Endodermal cell (in vitro differentiated cells): Measurements from ENCODE around the gene CSTF2T. TPM values are rescaled to one million over a fixed set of nuclear protein-coding genes. Genes with fewer than 3 reads are reported as not detected.
A peak's percentile ranks its signal among the peaks of the same experiment; 100 is the strongest.

Experiments
- DNase-seq: peaks from one replicate; pipeline ENCODE4 v3.0.0-alpha.2; 2017
- H3K27ac ChIP-seq: 2 replicates; pipeline ENCODE4 v1.5.1; 2013; ENCODE audit warnings: mild to moderate bottlenecking, low read depth, low read length, moderate library complexity
- H3K27me3 ChIP-seq: 2 replicates; pipeline ENCODE4 v1.6.1; 2013; ENCODE audit warnings: mild to moderate bottlenecking, low read length, moderate library complexity; ENCODE audit not compliant: insufficient read depth, control insufficient read depth, poor library complexity, severe bottlenecking
- H3K36me3 ChIP-seq: 2 replicates; pipeline ENCODE4 v1.7.0; 2013; ENCODE audit warnings: mild to moderate bottlenecking, low read length, moderate library complexity; ENCODE audit not compliant: control insufficient read depth, insufficient read depth
- H3K4me1 ChIP-seq: one replicate; pipeline ENCODE4 v1.7.0; 2013; ENCODE audit warnings: low read length; ENCODE audit not compliant: control insufficient read depth, insufficient read depth
- H3K4me3 ChIP-seq: 2 replicates; pipeline ENCODE4 v1.5.1; 2013; ENCODE audit warnings: mild to moderate bottlenecking, low read length, moderate library complexity
- H3K9ac ChIP-seq: 2 replicates; pipeline ENCODE4 v1.6.1; 2013; ENCODE audit warnings: mild to moderate bottlenecking, low read length, moderate library complexity; ENCODE audit not compliant: poor library complexity, severe bottlenecking; ENCODE audit errors: extremely low read depth
- H3K9me3 ChIP-seq: 2 replicates; pipeline ENCODE4 v1.6.1; 2013; ENCODE audit warnings: mild to moderate bottlenecking, low read length, moderate library complexity; ENCODE audit not compliant: control insufficient read depth
- H3K27ac Mint-ChIP-seq: 2 replicates; pipeline ENCODE4 v1.8.0; 2020; ENCODE audit warnings: mixed read lengths
- H3K27me3 Mint-ChIP-seq: 2 replicates; pipeline ENCODE4 v1.8.0; 2021; ENCODE audit warnings: mild to moderate bottlenecking, mixed read lengths; ENCODE audit not compliant: insufficient read depth
- H3K36me3 Mint-ChIP-seq: 2 replicates; pipeline ENCODE4 v1.8.0; 2020; ENCODE audit warnings: low read depth, mixed read lengths
- H3K4me1 Mint-ChIP-seq: 2 replicates; pipeline ENCODE4 v1.8.0; 2020; ENCODE audit warnings: mixed read lengths
- H3K4me3 Mint-ChIP-seq: 2 replicates; pipeline ENCODE4 v1.8.0; 2020; ENCODE audit warnings: mild to moderate bottlenecking, moderate library complexity, mixed read lengths
- H3K9me3 Mint-ChIP-seq: 2 replicates; pipeline ENCODE4 v1.8.0; 2020; ENCODE audit warnings: mild to moderate bottlenecking, mixed read lengths
- WGBS, 2 experiments: methylation state at CpG; one replicate each; pipeline versions ENCODE4 v1.1.5 to v1.1.7; 2013; ENCODE audit warnings: missing lambda C conversion rate in 2 of 2, mixed read lengths in 1 of 2; ENCODE audit not compliant: insufficient coverage in 1 of 2, insufficient read length in 1 of 2; 5-methylcytosine and 5-hydroxymethylcytosine counted together
- total RNA-seq, 2 donors: library from RNA; stranded (reverse); fragmentation: NEBNext Ultra II Directional in 1 of 2; extraction: Animal tissue kit (Norgen Biotek cat#: 25700) in 1 of 2; gene quantifications; 2 replicates in 1 of 2; 3 replicates in 1 of 2; pipeline ENCODE4 v1.2.1, GENCODE V29; 2021
- TF ChIP-seq, protein P1 (sequence below): fragments of 200-600 bp; sonication (generic); conservative IDR thresholded peaks from 2 replicates; pipeline ENCODE4 v1.5.0; 2021; ENCODE audit warnings: antibody characterized with exemption, mild to moderate bottlenecking

Gene CSTF2T
- total RNA-seq, 2 donors from 2014 or later: 26.9 to 32.9 TPM

DNA sequence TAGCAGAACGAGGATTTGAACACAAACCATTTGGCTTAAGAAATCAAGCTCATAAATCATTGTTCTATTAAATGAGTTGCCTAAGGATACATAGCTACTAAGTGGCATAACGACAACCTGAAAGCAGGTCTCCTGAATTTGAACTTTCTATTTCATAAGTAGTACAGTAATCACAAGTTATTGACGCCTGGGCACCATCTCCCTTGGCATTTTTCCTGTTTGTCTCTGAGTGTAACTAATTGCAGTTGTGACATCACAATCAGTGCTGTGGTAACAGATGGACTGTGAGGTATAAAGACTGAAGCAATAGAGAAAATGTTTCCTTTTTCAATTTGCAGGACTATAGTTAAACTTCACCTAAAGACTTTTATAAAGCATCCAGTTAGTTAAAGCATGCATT is 6.4 kb upstream of the CSTF2T start:
- 89 to 100% methylated on average over 3 of the region's 3 CpGs for WGBS, 2 experiments
- no peaks in the 10 kb centered on the region for H3K27me3 ChIP-seq
- no peak overlapping the region for H3K27ac Mint-ChIP-seq
- TF ChIP-seq, protein P1, sequence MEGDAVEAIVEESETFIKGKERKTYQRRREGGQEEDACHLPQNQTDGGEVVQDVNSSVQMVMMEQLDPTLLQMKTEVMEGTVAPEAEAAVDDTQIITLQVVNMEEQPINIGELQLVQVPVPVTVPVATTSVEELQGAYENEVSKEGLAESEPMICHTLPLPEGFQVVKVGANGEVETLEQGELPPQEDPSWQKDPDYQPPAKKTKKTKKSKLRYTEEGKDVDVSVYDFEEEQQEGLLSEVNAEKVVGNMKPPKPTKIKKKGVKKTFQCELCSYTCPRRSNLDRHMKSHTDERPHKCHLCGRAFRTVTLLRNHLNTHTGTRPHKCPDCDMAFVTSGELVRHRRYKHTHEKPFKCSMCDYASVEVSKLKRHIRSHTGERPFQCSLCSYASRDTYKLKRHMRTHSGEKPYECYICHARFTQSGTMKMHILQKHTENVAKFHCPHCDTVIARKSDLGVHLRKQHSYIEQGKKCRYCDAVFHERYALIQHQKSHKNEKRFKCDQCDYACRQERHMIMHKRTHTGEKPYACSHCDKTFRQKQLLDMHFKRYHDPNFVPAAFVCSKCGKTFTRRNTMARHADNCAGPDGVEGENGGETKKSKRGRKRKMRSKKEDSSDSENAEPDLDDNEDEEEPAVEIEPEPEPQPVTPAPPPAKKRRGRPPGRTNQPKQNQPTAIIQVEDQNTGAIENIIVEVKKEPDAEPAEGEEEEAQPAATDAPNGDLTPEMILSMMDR: no peak
- H3K9ac ChIP-seq: no peak overlapping the region
- no peaks in the 10 kb centered on the region for H3K36me3 ChIP-seq
- H3K9me3 ChIP-seq: no peaks in the 10 kb centered on the region
- no peak overlapping the region for H3K4me3 ChIP-seq
- no peak overlapping the region for H3K4me3 Mint-ChIP-seq
- peaks cover 6% of the 10 kb centered on the region for H3K4me1 Mint-ChIP-seq
- no peaks in the 10 kb centered on the region for H3K4me1 ChIP-seq
- no peaks in the 10 kb centered on the region for H3K9me3 Mint-ChIP-seq
- no peak for DNase-seq
- H3K27ac ChIP-seq: no peak overlapping the region
- no peaks in the 10 kb centered on the region for H3K27me3 Mint-ChIP-seq
- no peaks in the 10 kb centered on the region for H3K36me3 Mint-ChIP-seq

DNA sequence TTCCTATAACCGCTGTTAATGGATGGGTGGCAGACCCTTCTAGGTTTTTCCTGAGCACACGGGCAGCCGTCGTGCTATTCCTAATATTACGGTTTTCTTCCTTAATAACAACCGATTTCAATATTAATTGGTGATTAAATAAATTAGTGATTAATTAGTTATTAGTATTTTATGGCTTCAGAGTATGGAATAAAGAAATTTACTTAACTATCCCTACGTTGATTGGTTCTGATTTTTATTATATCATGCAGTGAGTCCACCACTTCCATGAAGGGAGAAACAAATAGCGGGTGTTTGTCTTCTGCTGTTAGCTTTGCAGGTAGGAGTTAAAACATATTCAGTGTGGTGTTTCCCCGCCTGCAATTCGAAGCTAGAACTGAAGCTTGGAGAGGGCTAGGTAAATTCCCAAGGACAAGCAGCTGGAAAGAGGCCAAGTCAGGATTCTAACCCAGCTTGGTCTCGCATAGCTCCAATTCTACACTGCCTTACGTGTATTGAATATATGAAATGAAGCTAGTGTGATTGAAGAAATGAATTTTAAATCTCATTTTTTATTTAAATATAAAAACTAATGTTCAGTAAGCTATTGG is 928 bp upstream of the CSTF2T start:
- Histone ChIP-seq H3K4me1 (peaks cover 9% of the 10 kb centered on the region), H3K27me3 (no peaks in the 10 kb centered on the region), H3K36me3 (peaks cover 27% of the 10 kb centered on the region), H3K27ac (peak overlapping the region; percentile 98), H3K9me3 (no peaks in the 10 kb centered on the region), H3K4me3 (peak overlapping the region; percentile 97), H3K9ac (peak overlapping the region; percentile 96)
- H3K36me3 Mint-ChIP-seq: peaks cover 10% of the 10 kb centered on the region
- 42 to 100% methylated on average over 1 to 11 of the region's 12 CpGs for WGBS, 2 experiments
- peak overlapping the region; percentile 98 for H3K4me3 Mint-ChIP-seq
- peaks cover 30% of the 10 kb centered on the region for H3K4me1 Mint-ChIP-seq
- TF ChIP-seq, protein P1: no peak
- peak; percentile 54 for DNase-seq
- H3K27me3 Mint-ChIP-seq: no peaks in the 10 kb centered on the region
- no peaks in the 10 kb centered on the region for H3K9me3 Mint-ChIP-seq
- H3K27ac Mint-ChIP-seq: peak overlapping the region; percentile 100

DNA sequence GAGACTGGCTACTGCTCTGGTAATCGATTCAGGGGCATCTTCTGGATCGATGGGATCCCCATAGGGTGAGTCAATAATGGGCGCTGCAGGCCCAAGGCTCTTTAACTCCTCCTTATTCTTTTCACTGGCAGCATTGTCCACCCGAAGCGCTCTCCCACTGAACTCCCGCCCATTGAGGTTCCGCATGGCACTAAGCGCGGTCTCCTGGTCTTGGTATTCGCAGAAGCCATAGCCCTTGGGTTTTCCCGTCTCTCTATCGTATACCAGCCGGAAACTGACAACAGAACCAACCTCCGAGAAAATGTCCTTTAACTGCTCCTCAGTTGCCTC is 285 bp downstream of the CSTF2T start:
- peaks cover 9% of the 10 kb centered on the region for H3K4me1 ChIP-seq
- TF ChIP-seq, protein P1: no peak
- Mint-ChIP-seq H3K27ac (peak overlapping the region; percentile 100), H3K27me3 (no peaks in the 10 kb centered on the region), H3K9me3 (no peaks in the 10 kb centered on the region), H3K4me1 (peaks cover 32% of the 10 kb centered on the region), H3K36me3 (peaks cover 10% of the 10 kb centered on the region), H3K4me3 (peak overlapping the region; percentile 98)
- H3K27me3 ChIP-seq: no peaks in the 10 kb centered on the region
- H3K4me3 ChIP-seq: peak overlapping the region; percentile 97
- DNase-seq: no peak
- no peaks in the 10 kb centered on the region for H3K9me3 ChIP-seq
- H3K9ac ChIP-seq: peak overlapping the region; percentile 96
- 1% methylated on average over 11 to 14 of the region's 14 CpGs for WGBS, 2 experiments
- H3K27ac ChIP-seq: peak overlapping the region; percentile 98
- peaks cover 27% of the 10 kb centered on the region for H3K36me3 ChIP-seq
